AML-193 (cell line): ENCODE measurements around the gene SELENOF.
A peak's percentile ranks its signal among the peaks of the same experiment; 100 is the strongest.
"Not testable (repeated sequence)": the region's sequence is repeated elsewhere in the genome, so short reads cannot be mapped to it uniquely, and the experiment has no call there.

ENCODE experiments used
- DNase-seq, 2 experiments: peaks; one replicate each; lab custom pipeline; 2025; lab: John Stamatoyannopoulos, UW

SELENOF gene

DNA sequence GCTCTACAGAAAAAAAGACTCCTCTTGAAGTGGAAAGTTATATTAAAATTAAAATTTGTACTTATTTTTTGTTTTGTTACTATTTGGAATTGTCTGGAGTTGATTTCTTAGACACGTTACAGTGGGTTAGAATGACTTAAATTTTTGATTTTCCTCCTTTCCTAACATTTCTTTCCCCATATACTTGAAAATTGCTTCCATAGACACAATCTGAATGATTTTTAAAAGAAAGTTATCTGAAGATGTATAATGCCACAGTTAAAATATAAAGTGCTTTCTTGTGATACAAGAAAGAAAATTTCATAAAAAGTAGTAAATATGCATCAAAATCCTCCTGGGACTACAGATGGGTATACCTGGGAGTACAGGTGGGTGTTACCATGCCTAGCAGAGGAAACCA is 2.8 kb upstream of the SELENOF start:
- DNase-seq = no peak

DNA sequence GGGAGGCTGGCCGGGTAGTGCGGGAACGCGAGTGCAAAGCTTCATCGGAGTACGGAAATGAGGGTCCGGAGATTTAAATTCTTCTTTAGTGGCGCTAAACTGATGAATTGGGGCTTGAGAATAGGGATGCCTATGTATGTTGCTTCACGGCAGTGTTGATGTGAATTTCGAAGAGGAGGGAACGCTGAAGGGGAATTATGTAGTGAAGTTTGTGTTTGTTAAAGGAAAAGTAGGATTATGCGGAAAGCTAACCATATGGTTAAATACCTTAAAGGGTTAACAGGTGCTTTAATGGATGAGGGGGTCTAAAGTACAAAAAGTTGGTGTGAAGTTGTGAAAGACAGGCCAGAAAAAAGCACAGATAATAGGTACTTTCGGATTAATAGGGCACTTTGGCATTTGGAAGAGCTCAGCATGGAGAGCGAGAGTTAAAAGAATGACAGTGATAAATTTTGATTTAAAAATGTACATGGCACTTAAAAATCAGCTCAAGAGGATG is 1.9 kb upstream of the SELENOF start:
- no peak for DNase-seq

DNA sequence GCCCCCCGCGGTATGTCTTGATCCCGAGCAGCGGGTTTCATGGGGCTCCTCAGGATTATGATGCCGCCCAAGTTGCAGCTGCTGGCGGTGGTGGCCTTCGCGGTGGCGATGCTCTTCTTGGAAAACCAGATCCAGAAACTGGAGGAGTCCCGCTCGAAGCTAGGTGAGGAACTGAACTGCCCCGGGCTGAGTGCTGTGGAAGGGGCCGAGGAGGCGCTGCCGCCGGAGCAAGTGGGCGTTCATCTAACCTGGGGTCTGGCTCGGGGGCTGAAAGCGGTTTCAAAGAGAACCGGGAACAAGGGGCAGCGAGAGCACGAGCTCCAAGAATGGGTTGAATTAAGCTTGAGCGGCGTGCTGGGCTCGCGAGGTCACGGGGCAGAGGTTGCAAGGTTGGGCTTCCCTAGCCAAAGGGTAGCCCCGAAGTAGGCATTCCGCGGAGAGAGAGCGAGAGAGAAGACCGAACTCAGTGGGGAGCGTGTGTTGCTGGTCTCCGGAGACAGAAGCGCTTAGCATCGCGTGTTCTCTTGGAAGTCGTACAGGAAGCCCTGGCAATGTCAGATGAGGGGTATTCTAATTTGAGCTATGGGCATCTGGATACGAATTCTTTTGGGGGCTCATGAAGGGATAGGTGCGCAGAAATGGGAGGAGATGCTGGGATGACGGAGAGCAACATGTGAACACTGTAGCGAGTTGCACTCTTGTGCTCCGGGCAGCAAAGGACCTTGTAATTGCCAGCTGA is 1.2 kb upstream of the SELENOF start:
- peak in 1 of 2 experiments; percentile 33 for DNase-seq

DNA sequence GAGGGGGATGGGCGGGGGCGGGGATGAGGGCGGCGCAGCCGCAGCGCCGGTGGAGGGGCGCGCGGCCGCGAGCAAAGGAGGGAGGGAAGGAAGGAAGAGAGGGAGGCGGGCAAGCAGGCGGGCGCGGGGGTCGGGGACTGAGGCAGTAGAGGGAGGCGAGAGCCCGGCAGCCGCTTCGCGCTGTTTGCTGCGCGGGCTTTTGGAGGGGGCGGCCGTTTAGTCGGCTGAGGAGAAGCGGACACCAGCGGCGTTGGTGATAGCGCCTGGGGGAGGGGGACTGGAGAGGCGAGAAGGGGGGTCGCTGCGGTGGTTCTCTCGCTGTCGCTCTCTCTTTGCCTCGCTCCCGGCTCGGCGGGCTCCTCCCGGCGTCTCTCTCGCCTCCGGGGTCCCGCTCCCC is 673 bp upstream of the SELENOF start, which contains the start of gene HS2ST1:
Gene HS2ST1, plus strand, starts transcription at position 35 of the 397 bp plus-strand sequence.
- DNase-seq = no peak

DNA sequence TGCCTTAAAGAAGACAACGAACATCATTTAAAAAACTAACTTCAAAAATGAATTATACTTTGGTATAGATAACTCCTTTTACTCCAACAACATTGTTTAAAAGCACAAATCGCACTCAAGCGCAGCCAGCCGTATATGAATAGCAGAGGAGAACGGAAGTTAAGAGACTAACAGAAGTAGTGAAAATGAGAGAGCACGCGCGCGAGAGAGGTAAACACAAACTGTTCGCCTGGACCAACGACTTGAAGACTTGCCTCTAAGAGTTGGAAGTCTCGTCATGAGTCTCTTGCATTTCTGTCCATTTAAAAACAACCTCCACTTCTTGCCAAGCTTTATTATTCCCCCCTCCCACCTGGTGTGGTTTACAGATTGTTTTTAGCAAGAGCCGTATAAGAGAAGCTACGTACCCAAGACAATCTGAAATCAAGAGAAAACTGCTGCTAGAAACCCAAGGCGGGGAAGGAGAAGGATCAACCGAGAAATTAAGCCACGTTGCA is 479 bp downstream of the SELENOF start:
- DNase-seq = peak; percentile 20 to 30

DNA sequence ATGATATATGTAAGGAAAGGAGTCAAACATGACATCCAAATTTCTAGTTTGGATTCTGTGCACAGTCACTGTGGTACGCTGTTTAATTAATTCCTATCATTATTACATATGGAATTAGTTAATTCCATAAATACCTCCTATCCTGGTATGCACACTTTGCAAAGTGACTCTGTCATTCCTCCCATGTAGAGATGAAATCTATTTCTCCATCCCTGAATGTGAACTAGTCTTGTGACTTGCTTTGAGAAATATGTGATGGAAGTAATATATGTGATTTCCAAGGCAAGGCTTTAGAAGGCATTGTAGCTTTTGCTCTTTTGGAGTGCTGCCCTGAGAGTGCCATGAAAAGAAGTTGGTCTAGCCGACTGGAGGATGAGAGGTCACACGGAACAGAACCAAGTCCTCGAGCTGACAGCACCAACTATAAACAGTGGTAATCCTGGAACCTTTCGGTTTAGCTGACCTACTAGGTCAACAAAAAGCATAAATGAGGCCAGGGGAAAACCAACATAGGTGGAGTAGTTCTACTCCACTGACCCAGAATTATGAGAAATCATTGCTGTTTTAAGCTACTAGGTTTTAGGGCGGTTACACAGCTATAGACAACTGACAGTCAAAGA is 1.5 kb downstream of the SELENOF start:
- DNase-seq = no peak

DNA sequence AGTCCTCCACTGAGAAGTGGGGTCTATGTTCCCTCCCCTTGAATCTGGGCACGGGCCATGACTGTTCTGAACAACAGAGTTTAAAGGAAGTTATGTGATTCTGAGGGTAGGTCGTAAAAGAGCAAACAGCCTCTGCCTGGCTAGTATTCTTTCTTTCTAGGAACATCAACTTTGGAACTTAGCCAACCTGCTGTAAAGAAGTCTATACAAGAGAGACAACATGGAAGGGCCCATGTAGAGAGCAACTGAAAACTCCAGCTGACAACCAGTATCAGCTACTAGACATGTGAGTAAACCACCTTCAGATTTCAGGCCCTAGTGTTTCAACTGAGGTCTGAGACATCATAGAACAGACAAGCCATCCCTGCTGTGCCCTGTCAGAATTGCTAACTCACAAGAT is 7.5 kb downstream of the SELENOF start:
- DNase-seq = no peak

DNA sequence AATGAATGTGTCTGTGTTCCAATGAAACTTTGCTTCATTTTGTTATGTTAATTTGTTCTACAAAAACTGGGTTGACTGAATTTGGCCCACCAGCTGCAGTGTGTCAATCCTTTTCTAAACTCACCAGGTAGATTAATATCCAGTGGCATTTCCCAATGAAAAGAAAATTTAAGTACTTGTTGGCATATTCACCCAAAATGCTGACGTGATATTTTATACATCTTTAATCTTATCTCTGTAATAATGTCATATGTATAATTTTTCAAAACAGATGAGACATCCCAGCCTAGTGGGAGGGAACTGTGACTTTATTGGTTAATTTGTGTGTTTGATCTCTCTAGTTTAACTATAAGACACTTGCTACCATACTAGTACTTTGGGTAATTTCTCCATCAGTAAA is 8.1 kb downstream of the SELENOF start:
- DNase-seq = no peak

DNA sequence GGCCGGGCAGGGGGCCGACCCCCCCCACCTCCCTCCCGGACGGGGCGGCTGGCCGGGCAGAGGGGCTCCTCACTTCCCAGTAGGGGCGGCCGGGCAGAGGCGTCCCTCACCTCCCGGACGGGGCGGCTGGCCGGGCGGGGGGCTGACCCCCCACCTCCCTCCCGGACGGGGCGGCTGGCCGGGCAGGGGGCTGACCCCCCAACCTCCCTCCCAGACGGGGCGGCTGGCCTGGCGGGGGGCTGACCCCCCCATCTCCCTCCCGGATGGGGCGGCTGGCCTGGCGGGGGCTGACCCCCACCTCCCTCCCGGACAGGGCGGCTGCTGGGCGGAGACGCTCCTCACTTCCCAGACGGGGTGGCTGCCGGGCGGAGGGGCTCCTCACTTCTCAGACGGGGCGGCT is 14.5 kb downstream of the SELENOF start:
- not testable (repeated sequence) for DNase-seq

DNA sequence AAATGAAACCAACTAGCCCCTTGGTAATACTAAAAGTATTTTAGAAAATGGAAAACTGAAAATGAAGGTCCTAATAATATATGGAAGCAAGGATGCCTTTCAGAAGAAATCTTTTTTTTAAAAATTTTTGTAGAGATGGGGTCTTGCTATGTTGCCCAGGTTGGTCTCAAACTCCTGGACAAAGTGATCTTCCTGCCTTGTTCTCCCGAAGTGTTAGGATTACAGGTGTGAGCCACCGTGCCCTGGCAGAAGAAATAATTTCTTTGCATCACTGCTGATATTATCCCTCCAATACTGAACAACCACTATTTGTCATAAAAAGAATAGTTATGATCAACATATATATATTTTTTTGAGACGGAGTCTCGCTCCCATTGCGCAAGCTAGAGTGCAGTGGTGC is 25.6 kb downstream of the SELENOF start:
- no peak for DNase-seq

DNA sequence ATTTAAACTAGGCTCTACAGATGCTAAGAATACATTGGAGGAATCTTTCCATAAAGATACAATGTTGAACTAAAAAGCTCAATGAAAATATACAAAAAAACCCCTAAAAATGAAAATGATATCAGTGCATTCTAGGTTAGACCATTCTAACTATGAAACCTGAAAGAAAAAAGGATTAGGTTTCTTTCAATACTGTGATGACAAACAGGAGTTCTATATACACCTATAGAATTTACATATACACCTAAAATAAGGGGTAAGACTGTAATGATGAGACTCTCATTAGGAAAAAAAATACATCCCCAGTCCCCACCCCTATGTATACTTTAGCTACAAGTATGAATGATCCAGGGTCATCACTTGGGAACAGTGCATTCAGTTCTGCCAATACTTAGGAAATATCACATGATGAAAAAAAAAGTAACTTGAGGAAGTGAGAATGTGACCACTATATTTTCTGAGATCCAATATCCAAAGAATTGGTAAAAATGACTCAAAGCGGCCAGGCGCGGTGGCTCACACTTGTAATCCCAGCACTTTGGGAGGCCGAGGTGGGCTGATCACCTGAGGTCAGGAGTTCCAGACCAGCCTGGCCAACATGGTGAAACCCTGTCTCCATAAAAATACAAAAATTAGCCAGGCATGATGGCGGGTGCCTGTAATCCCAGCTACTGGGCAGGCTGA is 26.3 kb downstream of the SELENOF start:
- no peak for DNase-seq

DNA sequence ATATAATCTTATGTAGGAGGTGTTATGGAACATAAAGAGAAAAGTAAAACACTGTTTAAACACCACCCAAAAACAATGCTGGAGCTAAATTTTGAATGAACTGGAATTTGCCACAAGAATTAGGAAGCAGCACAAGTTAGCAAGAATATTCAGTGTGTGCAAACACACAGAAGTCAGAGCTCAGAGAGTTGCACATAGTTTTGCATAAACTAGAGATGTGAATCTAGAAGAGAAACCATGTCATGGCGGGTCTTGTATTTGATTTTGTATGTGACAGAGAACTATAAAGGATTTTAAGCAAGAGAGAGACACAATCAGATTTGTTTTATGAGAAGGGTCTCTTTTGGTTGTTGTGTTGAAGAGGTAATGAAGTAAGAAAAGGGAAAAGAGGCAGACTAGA is 38.2 kb downstream of the SELENOF start:
- no peak for DNase-seq

DNA sequence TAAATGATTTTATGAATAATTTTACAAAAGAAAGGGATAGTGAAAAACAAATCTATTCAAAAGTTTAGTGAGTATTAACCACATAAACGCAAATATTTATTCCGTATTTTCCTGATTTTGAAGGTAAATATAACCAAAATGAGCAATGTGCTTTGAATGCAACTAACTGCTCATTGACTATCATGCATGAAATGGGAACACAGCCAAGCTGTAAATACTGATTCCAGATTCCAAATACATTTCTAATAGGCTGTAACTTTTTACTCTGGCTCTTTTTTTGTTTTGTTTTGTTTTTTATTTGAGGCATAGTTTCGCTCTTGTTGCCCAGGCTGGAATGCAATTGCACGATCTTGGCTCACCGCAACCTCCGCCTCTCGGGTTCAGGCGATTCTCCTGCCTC is 41.8 kb downstream of the SELENOF start:
- DNase-seq = no peak

DNA sequence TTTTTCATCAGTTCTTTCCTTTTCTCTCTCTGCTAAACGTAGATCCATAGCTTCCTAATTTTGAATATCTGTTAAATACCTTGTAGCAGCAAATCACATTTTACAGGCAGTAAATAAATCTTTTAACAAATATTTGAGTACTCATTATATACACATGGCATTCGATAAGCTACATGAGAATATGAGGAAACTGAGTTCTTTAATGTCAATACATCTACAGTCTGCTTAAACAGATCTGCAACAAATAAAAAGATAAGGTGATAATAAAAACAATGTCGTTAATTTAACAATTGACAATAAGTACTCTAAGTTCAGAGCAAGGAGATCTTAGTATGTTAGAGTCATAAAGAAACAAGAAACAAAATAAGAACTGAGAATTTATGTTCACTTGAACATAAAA is 42.9 kb downstream of the SELENOF start:
- DNase-seq = no peak

DNA sequence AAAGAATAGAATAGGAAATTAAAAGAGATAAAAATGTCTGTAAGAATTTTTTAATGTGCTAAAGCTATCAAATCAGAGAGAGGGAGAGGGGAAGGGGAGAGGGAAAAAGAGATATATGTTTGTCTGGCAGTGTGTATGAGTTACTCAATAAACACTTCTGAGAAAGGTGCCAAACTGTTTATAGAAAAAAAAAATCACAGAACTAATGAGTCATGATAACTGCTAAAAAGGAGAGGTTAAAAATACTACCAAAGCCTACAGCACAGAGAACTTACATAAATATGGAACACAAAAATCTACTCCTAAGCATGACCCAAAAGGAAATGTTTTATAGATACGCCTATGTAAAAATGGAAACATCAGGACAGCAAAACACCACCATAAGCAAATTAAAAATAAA is 45.4 kb downstream of the SELENOF start:
- DNase-seq = no peak

DNA sequence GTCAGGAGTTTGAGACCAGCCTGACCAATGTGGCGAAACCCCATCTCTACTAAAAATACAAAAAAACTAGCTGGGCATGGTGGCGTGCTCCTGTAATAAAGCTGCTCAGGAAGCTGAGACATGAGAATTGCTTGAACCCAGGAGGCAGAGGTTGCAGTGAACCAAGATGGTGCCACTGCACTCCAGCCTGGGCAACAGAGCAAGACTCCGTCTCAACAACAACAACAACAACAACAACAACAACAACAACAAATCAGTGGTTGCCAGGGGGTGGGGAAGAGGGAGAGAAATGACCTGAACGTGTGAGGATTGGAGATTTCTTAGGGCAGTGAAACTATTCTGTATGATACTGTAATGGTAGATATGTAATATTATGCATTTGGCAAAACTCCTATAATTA is 46.6 kb downstream of the SELENOF start:
- not testable (repeated sequence) for DNase-seq

DNA sequence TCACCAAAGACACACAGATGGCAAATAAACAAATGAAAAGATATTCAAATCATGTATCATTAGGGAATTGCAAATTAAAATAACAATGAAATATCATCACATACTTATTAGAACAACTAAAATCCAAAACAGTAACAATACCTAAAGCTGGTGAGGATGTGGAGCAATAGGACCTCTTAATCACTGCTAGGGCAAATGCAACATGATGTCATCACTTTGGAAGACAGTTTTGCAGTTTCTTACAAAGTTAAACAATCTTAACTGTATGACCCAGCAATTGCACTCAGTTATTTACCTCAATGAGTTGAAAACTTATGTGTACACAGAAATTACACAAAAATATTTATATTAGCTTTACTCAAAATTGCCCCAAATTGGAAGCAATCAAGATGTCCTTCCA is 47.3 kb downstream of the SELENOF start:
- DNase-seq = peak in 1 of 2 experiments; percentile 4

DNA sequence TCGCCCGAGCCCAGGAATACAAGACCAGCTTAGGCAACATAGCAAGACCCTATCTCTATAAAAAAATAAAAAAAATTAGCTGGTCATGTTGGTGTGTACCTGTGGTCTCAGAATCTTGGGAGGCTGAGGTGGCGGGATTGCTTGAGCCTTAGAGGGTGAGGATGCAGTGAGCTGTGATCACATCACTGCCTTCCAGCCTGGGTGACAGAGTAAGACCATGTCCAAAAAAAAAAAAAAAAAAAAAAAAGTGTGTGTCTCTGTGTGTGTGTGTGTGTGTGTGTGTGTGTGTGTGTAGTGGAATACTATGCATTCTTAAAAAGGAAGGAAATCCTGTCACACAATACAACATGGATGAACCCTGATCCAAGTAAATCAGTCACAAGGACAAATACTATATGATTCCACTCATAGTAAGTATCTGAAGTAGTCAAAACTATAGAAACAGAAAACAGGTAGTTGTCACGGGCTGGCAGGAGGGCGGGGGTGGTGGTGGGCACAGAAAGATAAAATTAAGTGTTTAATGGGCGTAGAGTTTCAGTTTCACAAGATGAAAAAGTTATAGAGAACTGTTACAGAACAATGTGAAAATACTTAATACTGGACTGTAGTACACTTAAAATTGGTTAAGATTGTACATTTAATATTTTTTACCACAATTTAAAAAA is 47.8 kb downstream of the SELENOF start:
- DNase-seq = no peak

DNA sequence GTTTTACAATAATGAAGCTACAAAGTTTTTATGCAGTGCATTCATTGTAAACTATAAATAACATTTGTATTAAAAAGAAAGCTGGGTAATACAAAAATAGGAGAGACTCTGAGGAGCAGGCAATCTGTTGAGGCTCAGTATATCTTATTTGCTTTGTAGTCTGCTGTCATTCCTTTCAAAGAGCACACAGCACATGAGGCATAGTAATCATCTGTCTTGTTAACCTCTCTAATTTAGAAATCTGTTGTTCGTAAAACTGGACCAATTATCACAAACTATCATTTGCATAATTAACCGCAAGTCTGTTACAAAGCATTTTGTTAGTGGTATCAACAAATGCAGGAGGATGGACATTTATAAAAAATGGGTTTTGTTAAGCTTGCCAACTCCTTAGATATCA is 51.0 kb downstream of the SELENOF start:
- no peak for DNase-seq

DNA sequence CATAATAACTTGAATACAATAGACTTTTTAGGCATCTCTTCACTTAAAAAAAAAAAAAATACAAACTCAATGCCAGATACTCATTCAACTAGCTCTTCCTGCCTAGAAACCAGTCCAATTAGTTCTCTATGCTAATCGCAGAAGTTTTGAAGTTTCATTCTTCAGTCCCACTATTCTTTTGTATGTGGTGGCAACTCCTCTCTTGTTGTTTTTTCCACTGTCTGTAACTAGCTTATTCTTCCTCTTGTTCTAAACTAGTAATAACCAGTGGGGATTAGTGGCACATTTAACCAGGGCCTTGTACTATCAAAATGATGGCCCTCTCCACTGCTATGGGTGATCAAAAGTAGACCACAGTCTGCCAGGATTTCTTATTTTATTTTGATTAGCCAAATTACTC is 52.5 kb downstream of the SELENOF start:
- DNase-seq = no peak

DNA sequence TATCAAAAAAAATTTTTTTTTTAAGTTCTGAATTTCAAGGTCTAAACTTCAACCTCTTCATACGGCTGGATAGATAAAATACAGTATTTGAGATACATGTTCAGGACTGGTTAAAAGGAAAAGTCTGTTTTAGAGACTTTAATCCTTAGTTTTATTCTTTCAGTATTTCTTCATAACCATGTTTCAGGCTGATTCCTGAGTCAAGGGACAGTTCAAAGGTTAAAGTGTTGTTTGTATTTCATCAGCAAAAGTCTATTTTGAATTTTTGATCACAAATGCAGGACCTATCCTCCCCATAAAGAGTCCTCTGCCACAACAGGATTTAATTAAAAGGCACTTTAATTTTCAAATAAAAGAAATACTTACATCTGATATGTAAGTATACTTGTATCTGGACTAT is 53.5 kb downstream of the SELENOF start:
- no peak for DNase-seq

DNA sequence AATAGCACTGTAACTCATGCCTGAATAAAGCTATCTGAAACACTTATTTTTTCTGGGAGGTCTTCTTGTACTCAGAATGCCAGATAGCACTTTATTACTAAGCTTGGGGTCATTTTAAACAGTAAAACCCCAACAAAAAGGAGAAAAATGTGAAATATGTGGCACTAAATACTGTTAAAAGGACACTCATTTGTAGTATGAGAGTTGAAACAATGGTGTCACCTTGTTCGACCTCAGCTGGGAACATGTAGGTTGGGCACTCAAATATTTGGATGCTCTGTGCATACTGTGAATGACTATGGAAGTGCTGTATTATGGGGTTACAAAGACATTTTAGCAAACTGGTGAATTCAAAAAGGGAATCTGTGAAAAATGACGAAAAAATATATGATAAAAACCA is 53.9 kb downstream of the SELENOF start:
- no peak for DNase-seq
